K562 (cell line): ENCODE results near the gene UBE3B.

Experiments used
- CTCF ChIP-seq, 3 experiments: IDR thresholded peaks in 2 of 3; conservative IDR thresholded peaks in 1 of 3; 2 replicates each; pipeline ENCODE4 v1.5.1; 2011 to 2012; ENCODE audit warnings: low read length in 3 of 3, mild to moderate bottlenecking in 3 of 3, control low read depth in 2 of 3, improper control_type of control experiment in 1 of 3, inconsistent platforms in 1 of 3, low read depth in 1 of 3, mixed read lengths in 1 of 3, moderate library complexity in 1 of 3; ENCODE audit not compliant: insufficient read depth in 2 of 3
- DPF2 ChIP-seq: fragments of 450-650 bp; IDR thresholded peaks from 2 replicates; pipeline ENCODE4 v1.6.1; 2016
- EP300 ChIP-seq: IDR thresholded peaks from 2 replicates; pipeline ENCODE4 v1.6.1; 2012; ENCODE audit warnings: low read length, improper control_type of control experiment
- EP400 ChIP-seq: fragments of 450-650 bp; IDR thresholded peaks from 2 replicates; pipeline ENCODE4 v1.6.1; 2017; ENCODE audit warnings: antibody characterized with exemption, mild to moderate bottlenecking, moderate library complexity
- MAZ ChIP-seq, 2 experiments: fragments of 450-650 bp in 1 of 2; sonication (generic) in 1 of 2; formaldehyde crosslinking; IDR thresholded peaks in 1 of 2; conservative IDR thresholded peaks in 1 of 2; 2 replicates each; pipeline versions ENCODE4 v1.4.0 to v1.5.0; 2020; ENCODE audit warnings: mild to moderate bottlenecking in 1 of 2, missing genetic modification reagents in 1 of 2
- PHTF2 ChIP-seq: fragments of 250-450 bp; sonication (Bioruptor Pico); IDR thresholded peaks from 2 replicates; pipeline ENCODE4 v1.5.0; 2021; ENCODE audit warnings: mild to moderate bottlenecking
- POLR2A ChIP-seq: fragments of 450-650 bp; conservative IDR thresholded peaks from 2 replicates; pipeline ENCODE4 v1.6.1; 2016
- PREB ChIP-seq: sonication (generic); formaldehyde crosslinking; IDR thresholded peaks from 2 replicates; pipeline ENCODE4 v1.8.1; 2023; ENCODE audit warnings: mild to moderate bottlenecking, missing genetic modification reagents
- SREBF1 ChIP-seq: fragments of 150-350 bp; IDR thresholded peaks from 2 replicates; pipeline ENCODE4 v1.6.1; 2014; ENCODE audit warnings: antibody characterized with exemption, low read depth, low read length, borderline replicate concordance
- ZSCAN32 ChIP-seq: fragments of 450-650 bp; formaldehyde crosslinking; IDR thresholded peaks from 2 replicates; pipeline ENCODE4 v1.4.0; 2020; ENCODE audit warnings: mild to moderate bottlenecking, moderate library complexity

GRCh38 chr12:109462868-109463692, 14.4 kb upstream of the UBE3B start:
- no peak for TF ChIP-seq DPF2
- no peak for TF ChIP-seq EP400
- TF ChIP-seq PHTF2: no peak
- no peak for TF ChIP-seq CTCF (IDR thresholded peaks at IDR 0.05 in 2 of 3, conservative IDR thresholded peaks at IDR 0.05 in 1 of 3; ENCODE audit: insufficient read depth in 2 of 3, low read depth in 1 of 3, low read length in 3 of 3)
- TF ChIP-seq MAZ (CRISPR knock-in tag; conservative IDR thresholded peaks at IDR 0.05 in 1 of 2, IDR thresholded peaks at IDR 0.05 in 1 of 2): no peak
- no peak for TF ChIP-seq ZSCAN32 (CRISPR knock-in tag)
- TF ChIP-seq PREB (CRISPR knock-in tag): no peak
- no peak for TF ChIP-seq SREBF1
- TF ChIP-seq POLR2A: no peak
- TF ChIP-seq EP300: no peak
